Measurements from ENCODE around the gene SRGAP3. TPM values are rescaled to one million over a fixed set of nuclear protein-coding genes. Genes with fewer than 3 reads are reported as not detected.

Gene SRGAP3
- total RNA-seq, 2 experiments from 2014 or later = 2.8 to 3.2 TPM

DNA sequence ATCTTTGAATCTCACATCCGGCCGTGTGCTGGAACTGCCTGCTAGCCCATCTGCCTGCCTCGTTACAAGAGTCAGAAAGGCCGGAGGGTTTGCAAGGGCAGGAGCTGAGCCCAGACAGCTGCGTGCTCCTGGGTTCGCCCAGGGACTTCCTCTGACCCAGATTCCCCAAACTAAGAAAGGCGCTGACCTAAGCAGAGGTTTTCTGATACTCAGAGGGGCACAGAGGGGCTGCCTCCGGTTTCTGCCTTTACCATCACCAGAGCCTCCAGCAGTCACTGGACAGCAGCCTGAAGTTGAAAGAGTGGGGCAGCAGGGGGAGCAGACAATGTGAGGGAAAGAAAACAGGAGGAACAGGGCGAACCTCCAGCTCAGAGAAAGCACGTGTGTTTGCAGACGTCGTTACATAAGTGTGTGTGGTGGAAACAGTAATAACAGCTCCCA is 252.7 kb downstream of the SRGAP3 start:
- H3K27me3 Mint-ChIP-seq = no peaks in the 10 kb centered on the region
- H3K4me1 ChIP-seq (ENCODE audit: insufficient read depth, low read length) = no peaks in the 10 kb centered on the region
- no peak for DNase-seq
- TF ChIP-seq, protein P1, sequence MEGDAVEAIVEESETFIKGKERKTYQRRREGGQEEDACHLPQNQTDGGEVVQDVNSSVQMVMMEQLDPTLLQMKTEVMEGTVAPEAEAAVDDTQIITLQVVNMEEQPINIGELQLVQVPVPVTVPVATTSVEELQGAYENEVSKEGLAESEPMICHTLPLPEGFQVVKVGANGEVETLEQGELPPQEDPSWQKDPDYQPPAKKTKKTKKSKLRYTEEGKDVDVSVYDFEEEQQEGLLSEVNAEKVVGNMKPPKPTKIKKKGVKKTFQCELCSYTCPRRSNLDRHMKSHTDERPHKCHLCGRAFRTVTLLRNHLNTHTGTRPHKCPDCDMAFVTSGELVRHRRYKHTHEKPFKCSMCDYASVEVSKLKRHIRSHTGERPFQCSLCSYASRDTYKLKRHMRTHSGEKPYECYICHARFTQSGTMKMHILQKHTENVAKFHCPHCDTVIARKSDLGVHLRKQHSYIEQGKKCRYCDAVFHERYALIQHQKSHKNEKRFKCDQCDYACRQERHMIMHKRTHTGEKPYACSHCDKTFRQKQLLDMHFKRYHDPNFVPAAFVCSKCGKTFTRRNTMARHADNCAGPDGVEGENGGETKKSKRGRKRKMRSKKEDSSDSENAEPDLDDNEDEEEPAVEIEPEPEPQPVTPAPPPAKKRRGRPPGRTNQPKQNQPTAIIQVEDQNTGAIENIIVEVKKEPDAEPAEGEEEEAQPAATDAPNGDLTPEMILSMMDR (IDR thresholded peaks at IDR 0.05) = no peak
- H3K4me1 Mint-ChIP-seq (ENCODE audit: low read depth) = no peaks in the 10 kb centered on the region
- H3K27ac Mint-ChIP-seq = no peak overlapping the region
- H3K4me3 Mint-ChIP-seq = no peak overlapping the region
- no peaks in the 10 kb centered on the region for H3K36me3 Mint-ChIP-seq (ENCODE audit: low read depth)
- no peak for ATAC-seq (ENCODE audit: poor library complexity)
- ChIA-PET POLR2A (no interaction called here), CTCF (no interaction called here)
- no peaks in the 10 kb centered on the region for H3K27me3 ChIP-seq (ENCODE audit: control insufficient read depth in 1 of 2, insufficient read depth in 2 of 2, low read length in 2 of 2)
- H3K27ac ChIP-seq (ENCODE audit: low read depth in 1 of 2, low read length in 2 of 2) = no peak overlapping the region
- no peak overlapping the region for H3K4me3 ChIP-seq (ENCODE audit: low read length)
- H3K9me3 ChIP-seq (ENCODE audit: control insufficient read depth in 1 of 2, insufficient read depth in 1 of 2, low read length in 2 of 2) = no peaks in the 10 kb centered on the region
- H3K9me3 Mint-ChIP-seq = no peaks in the 10 kb centered on the region
- no peaks in the 10 kb centered on the region for H3K36me3 ChIP-seq (ENCODE audit: insufficient read depth, low read length)
- intact Hi-C loops (cut with DNase I, micrococcal nuclease) = no loop called here

DNA sequence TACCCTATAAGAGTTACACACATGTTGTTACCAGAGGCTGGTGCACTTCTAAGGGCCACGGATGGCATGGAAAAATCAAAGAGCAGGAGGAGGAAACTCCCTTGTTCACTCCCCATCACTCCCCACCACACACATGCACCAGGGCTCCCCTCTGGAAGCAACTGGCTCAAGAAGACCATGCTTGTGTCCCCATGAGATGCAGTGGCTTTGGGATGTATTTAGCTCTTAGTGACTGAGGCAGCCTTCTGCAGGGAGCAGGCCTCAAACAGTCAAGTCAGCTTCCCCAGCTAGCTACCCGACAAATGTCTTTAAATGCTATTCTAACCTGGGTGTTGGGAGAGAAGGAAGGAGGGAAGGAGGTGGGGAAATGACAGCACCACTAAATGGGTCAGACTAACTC is 253.2 kb downstream of the SRGAP3 start:
- ChIA-PET POLR2A (no interaction called here), CTCF (no interaction called here)
- no peaks in the 10 kb centered on the region for H3K9me3 Mint-ChIP-seq
- H3K36me3 Mint-ChIP-seq (ENCODE audit: low read depth) = no peaks in the 10 kb centered on the region
- H3K9me3 ChIP-seq (ENCODE audit: control insufficient read depth in 1 of 2, insufficient read depth in 1 of 2, low read length in 2 of 2) = no peaks in the 10 kb centered on the region
- H3K36me3 ChIP-seq (ENCODE audit: insufficient read depth, low read length) = no peaks in the 10 kb centered on the region
- no peak overlapping the region for H3K27ac ChIP-seq (ENCODE audit: low read depth in 1 of 2, low read length in 2 of 2)
- intact Hi-C loops (cut with DNase I, micrococcal nuclease) = no loop called here
- H3K27me3 Mint-ChIP-seq = no peaks in the 10 kb centered on the region
- no peaks in the 10 kb centered on the region for H3K4me1 ChIP-seq (ENCODE audit: insufficient read depth, low read length)
- no peaks in the 10 kb centered on the region for H3K4me1 Mint-ChIP-seq (ENCODE audit: low read depth)
- no peak overlapping the region for H3K4me3 Mint-ChIP-seq
- H3K27me3 ChIP-seq (ENCODE audit: control insufficient read depth in 1 of 2, insufficient read depth in 2 of 2, low read length in 2 of 2) = no peaks in the 10 kb centered on the region
- ATAC-seq (ENCODE audit: poor library complexity) (no peak), DNase-seq (no peak)
- no peak overlapping the region for H3K27ac Mint-ChIP-seq
- TF ChIP-seq, protein P1 (IDR thresholded peaks at IDR 0.05) = no peak
- no peak overlapping the region for H3K4me3 ChIP-seq (ENCODE audit: low read length)

DNA sequence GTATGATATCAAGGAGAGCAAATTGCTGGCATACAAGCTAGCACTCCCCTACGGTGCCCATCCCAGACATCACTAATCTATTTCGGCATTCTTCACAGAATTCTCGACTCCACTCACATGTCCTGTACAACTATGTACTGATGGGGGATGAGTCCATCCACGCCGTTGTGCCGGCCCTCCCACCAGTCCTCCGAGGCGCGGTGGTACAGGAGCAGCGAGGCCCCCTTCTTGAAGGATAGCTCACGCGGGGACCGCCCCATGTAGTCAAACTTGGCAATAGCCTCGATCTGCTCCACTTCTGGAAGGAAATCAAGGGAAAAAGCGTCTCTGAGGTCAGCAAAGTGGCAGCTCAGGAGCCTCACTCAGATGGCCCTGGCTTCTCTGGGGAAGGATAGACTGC is 255.2 kb downstream of the SRGAP3 start:
- peaks cover 0 to 7% of the 10 kb centered on the region in 2 experiments for H3K9me3 ChIP-seq (ENCODE audit: control insufficient read depth in 1 of 2, insufficient read depth in 1 of 2, low read length in 2 of 2)
- no peak for ATAC-seq (ENCODE audit: poor library complexity)
- DNase-seq = no peak
- ChIA-PET CTCF (no interaction called here), POLR2A (no interaction called here)
- H3K4me1 ChIP-seq (ENCODE audit: insufficient read depth, low read length) = no peaks in the 10 kb centered on the region
- intact Hi-C loops (cut with DNase I, micrococcal nuclease) = no loop called here
- Mint-ChIP-seq H3K9me3 (no peaks in the 10 kb centered on the region), H3K27me3 (no peaks in the 10 kb centered on the region), H3K27ac (no peak overlapping the region), H3K4me1 (ENCODE audit: low read depth) (no peaks in the 10 kb centered on the region), H3K4me3 (no peak overlapping the region), H3K36me3 (ENCODE audit: low read depth) (no peaks in the 10 kb centered on the region)
- no peak overlapping the region for H3K4me3 ChIP-seq (ENCODE audit: low read length)
- H3K27me3 ChIP-seq (ENCODE audit: control insufficient read depth in 1 of 2, insufficient read depth in 2 of 2, low read length in 2 of 2) = no peaks in the 10 kb centered on the region
- H3K36me3 ChIP-seq (ENCODE audit: insufficient read depth, low read length) = no peaks in the 10 kb centered on the region
- TF ChIP-seq, protein P1 (IDR thresholded peaks at IDR 0.05) = no peak
- H3K27ac ChIP-seq (ENCODE audit: low read depth in 1 of 2, low read length in 2 of 2) = no peak overlapping the region
